GM18502 (cell line): Measurements from ENCODE around the gene ASAP2.

Experiments
- ATAC-seq: cut with Tn5 transposase; IDR thresholded peaks from one replicate; pipeline ENCODE4 v1.9.1; 2021; ENCODE audit warnings: mild to moderate bottlenecking; ENCODE audit not compliant: unreplicated experiment, poor library complexity

The ASAP2 gene

GRCh38 chr2:9205963-9206948 is at the start of gene ASAP2:
Gene ASAP2, plus strand, starts transcription at chr2:9206812. Its CDS starts 293 bp downstream, at chr2:9207105.
- ATAC-seq = peak; percentile 61

- no peak for ATAC-seq
Measured at GRCh38 chr2:9158786-9159779, 47.5 kb upstream of the ASAP2 start.

- ATAC-seq = no peak
Measured at GRCh38 chr2:9160732-9161131, 45.9 kb upstream of the ASAP2 start.

- no peak for ATAC-seq
Measured at GRCh38 chr2:9162841-9163240, 43.8 kb upstream of the ASAP2 start.

- ATAC-seq = no peak
Measured at GRCh38 chr2:9163306-9164111, 43.1 kb upstream of the ASAP2 start.

DNA sequence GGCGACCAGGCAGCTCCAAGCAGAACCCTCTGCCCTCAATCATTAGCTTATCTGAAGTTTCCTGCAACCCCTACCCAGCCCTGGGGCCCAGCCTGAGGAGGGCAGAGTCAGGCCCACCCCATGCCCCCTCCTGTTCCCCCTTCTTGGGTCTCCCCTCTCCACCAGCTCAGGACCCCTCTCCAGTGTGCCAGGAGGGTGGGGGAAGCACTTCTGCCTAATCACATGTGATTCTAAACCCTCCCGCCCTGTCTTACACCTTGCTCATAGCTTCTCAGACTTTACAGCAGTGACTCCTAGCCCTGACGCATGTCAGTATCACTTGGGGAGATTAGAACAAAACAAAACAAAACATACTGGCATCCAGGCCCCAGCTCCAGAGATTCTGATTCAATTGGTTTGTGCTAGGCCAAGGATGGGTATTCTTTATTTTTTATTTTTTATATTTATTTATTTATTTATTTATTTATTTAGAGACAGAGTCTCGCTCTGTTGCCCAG is 42.5 kb upstream of the ASAP2 start:
- no peak for ATAC-seq

DNA sequence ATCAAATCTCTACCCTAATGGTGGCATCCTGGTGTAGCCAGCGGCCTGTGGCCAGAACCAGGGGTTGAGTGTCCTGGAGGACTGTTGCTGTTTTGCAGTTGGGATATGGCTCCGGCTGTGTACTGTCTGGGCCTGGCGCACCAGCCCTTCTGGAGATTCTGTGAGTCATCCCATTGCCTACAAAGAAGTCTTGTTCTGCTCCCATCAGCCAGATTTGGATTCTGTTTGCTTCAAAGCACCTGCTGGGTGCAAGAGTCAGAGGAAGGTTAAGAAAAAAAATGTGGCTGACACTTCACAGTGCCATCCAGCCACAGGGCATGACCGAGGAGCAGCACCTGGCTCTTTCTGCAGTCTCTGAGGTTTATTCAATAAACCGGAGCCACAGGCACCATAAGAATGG is 41.0 kb upstream of the ASAP2 start:
- no peak for ATAC-seq

DNA sequence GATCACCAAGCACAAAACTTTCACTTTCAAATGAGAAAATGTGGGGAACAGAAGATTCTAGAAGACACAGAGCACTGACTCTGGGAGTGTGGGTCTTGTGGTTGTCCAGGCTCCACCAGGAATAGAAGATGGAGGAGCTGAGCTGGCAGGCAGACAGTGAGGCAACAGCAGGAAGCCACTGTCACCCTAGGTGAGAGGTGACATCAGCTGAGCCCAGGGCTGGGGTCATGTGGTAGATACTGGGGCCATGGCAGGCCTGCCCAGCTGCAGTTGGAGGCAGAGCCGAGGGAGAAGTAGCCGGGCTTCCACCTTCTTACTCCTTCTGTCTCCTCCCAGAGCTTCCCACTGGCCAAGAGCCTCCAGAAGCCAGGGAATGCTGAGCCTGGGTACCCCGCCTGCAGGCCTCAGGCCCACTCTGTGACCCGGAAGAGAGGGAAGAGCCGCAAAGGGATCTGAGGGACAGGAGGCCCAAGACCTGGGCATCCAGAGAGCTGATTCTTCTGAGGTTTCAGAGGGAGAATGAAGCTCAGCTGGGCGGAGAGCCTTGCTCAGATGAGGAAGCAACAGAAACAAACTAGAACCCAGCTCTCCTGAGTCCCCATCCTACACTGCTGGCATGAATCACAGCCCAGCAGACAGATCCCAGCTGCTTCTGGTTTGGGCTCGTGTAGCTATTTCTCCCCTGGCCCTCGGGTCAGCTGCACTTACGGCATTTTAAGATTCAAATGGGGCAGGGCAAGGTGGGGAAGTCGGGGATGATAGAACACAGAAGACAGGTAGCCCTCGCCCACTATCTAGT is 39.8 kb upstream of the ASAP2 start:
- ATAC-seq = no peak

GRCh38 chr2:9167718-9168657 is 38.6 kb upstream of the ASAP2 start:
- ATAC-seq = no peak

- ATAC-seq = no peak
Measured at GRCh38 chr2:9168821-9169221, 37.8 kb upstream of the ASAP2 start.

- ATAC-seq = no peak
Measured at GRCh38 chr2:9169349-9170107, 37.1 kb upstream of the ASAP2 start.

DNA sequence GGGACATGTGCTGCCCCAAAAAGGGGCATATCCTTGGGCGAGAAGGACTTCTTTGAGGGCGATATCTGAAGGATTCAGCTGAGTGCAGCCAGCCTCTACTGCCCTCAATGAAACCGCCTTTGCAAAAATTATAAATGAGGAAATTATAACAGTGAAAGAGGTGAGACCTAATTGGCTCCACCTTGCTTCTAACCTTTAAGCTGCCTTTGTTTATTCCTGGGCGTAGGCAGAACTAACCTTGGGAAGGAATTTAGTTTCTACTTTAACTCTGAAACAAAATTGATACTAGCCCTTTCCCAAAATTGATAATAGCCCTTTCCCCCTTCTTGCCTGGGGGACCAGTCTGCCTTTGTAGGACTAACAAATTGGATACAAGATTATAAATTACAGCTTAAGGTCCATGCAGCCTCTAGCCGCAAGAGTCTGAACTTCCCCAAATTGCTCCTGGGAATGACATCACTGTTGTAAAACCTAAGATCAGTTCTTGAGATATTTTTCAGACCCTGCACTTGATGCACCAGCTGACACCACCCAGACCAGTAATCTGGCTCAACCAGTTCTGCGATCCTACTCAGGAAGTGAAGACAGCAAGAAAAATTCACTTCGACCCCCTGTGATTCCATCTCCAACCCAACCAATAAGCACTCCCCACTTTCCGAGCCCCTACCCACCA is 36.0 kb upstream of the ASAP2 start:
- ATAC-seq = no peak

DNA sequence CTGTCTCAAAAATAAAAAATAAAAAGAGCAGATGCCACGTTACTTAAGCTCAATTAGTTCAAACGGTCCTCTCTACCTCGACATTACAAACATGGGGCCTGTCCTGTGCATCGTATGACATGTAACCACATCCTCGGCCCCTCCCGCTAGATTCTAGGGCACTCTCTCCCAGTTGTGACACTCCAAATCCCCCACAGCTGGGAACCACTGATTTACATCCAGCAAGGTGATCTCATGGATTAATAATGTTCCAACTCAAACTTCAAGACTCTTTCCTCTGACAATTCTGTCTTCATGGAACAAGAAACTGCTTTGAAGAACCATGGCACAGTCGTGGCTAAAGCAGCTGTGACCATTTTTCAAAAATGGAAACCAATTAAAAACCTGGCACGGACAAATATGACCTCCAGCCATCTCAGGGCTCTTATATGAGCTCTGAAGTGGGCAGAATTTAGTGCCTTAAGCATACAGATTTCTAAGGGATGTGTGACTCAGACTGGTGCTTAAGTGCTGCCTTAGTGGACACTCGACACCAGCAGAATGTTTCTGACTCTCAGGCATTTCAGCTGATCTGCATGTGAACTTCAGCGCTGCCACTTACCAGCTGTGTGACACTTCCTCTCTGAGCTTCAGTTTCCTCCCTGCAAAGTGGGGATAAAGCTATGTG is 31.7 kb upstream of the ASAP2 start:
- no peak for ATAC-seq

GRCh38 chr2:9178110-9178903 is 28.3 kb upstream of the ASAP2 start:
- no peak for ATAC-seq

DNA sequence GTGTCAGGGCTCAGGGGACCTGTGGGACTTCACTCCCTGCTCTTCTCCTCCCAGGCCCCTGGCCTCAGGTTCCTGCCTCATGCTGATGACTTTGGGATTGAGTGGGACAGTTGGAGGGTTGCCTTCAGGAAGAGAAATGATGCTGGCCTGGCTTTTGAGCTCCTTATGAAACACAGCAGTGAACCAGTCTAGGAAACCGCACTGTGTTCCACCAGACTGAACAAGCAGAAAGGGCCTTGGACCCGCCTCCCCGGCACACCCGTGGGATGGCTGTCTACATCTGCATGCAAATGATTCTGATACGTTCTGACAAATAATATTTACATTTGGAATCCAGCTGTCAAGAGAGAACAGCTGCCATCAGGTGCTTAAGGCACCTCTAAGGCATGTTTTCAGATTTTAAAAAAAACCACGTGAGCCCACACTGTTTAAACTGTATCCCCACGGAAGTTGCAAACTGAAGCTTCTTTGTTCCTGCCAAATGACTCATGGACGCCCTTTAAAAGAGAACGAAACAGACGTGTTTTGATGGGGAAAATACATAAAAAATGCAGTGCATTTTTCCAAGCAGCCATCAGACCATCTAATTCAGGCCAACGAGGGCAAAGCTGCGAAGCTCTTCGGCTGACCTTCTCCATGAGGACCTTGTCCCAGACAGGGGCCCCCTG is 27.6 kb upstream of the ASAP2 start:
- no peak for ATAC-seq
